Epithelial cell of esophagus (primary cell): Measurements from ENCODE around the gene MYCN.
A peak's percentile ranks its signal among the peaks of the same experiment; 100 is the strongest.

Experiments used
- DNase-seq: peaks from one replicate; pipeline ENCODE4 v3.0.0; 2010; ENCODE audit warnings: low read depth
- H3K4me3 ChIP-seq: 2 replicates; pipeline ENCODE4 v1.5.1; 2011; ENCODE audit warnings: mild to moderate bottlenecking, low read length, control low read depth
- TF ChIP-seq, protein P1 (sequence below): IDR thresholded peaks from 2 replicates; pipeline ENCODE4 v1.5.1; 2011; ENCODE audit warnings: low read depth, mild to moderate bottlenecking, low read length, control low read depth, inconsistent platforms; ENCODE audit not compliant: insufficient read depth; ENCODE audit errors: missing control alignments

The MYCN gene

DNA sequence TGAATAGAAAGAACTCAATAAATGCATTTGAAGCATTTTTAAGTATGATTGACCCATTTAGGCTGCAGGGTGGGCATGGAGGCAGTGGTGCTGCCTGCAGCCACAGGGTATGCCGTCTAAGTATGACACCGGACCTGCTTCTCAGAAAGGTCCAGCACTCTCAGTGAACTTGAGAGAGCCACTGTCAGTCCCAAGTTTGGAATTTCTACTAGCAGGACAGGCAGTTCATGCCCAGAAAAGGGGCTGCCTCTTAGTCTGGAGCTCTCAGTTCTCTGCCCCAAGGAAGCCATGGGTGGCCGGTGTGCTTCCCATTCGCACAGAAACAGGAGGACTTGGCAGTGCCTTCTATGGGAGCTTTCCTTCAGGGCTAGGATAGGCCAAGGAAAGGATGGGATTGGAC, 24.0 kb upstream of the MYCN start:
- DNase-seq: no peak
- no peak overlapping the region for H3K4me3 ChIP-seq
- TF ChIP-seq, protein P1, sequence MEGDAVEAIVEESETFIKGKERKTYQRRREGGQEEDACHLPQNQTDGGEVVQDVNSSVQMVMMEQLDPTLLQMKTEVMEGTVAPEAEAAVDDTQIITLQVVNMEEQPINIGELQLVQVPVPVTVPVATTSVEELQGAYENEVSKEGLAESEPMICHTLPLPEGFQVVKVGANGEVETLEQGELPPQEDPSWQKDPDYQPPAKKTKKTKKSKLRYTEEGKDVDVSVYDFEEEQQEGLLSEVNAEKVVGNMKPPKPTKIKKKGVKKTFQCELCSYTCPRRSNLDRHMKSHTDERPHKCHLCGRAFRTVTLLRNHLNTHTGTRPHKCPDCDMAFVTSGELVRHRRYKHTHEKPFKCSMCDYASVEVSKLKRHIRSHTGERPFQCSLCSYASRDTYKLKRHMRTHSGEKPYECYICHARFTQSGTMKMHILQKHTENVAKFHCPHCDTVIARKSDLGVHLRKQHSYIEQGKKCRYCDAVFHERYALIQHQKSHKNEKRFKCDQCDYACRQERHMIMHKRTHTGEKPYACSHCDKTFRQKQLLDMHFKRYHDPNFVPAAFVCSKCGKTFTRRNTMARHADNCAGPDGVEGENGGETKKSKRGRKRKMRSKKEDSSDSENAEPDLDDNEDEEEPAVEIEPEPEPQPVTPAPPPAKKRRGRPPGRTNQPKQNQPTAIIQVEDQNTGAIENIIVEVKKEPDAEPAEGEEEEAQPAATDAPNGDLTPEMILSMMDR: no peak

DNA sequence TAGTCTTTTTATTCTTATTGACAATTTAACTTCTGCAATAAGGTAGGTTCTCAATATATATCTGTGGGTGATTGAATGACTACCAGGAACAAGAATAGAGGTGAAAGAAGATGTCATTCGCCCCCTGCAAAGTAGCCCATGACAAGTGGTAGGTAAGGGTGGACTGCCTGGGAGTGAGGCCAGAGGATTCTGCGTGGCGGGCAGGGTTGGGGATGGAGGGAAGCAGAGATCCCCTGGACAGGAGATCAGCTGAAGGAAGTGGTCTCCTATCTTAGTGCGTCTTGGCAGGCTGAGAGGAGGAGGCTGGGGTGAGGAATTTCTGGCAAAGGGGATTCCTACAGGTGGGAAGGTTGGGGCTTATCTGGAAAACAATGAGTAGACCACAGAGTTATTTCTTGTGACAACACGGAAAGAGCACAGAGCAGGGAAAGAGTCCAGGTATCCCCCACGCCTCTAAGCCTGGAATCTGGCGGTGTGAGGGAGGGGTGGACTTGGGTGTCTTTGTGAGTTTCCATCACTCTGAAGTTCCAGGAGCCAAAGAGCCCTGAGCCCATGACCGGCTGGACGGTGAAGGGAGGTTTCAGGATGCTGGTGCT, 21.5 kb upstream of the MYCN start:
- TF ChIP-seq, protein P1: no peak
- no peak for DNase-seq

DNA sequence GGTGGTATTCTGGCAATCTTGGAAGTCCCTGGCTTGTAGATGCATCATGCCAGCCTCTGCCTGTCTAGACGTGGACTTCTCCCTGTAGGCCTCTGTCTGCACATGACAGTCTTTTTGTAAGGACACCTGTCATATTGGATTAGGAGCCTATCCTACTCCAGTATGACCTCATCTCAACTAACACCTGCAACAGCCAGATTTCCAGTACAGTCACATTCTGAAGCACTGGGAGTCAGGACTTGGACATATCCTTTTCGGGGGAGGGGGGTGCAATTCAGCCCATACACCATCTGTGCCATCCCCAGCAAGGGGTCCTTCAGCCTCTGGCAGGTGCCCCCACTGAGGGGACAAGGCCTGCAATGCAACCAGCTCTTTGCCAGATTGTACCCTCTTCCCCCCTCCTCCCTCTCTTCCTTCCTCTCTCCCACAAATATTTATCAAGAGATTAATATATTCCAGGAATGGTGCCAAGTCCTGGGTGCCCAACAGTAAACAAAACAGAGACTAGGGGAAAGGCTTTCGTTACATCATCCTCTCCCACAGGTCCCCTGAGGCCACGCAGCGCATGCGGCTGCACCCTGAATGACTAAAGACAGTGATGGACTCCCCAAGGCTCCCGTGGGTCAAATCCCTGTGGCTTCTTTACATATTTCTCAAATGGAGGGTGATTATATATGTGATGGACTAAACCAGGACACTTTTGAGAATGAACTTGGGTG, 20.5 kb upstream of the MYCN start:
- DNase-seq: peak; percentile 50
- H3K4me3 ChIP-seq: no peak overlapping the region
- TF ChIP-seq, protein P1: no peak

More for the DNA sequence above, 21.5 kb upstream of the MYCN start:
- no peak overlapping the region for H3K4me3 ChIP-seq

DNA sequence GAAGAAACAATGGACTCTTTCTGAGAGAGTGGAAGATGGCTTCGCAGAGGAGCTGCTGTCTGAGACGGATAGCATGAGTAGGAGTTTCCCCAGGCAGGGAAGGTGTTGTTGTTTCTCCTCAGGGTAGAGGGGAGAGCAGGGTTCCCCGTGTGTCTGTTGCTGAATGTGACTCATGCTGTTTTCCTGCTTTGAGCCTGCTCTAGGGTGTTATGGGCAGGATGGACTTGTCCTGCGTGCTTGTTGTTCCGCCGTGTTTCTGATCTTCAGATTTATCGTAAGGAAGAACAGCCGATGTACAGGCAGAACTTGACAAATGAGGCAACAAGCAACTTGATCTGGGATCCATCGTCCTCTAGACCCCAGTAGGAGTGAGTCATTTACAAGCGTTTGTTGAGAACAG, 19.7 kb upstream of the MYCN start:
- H3K4me3 ChIP-seq: no peak overlapping the region
- peak; percentile 4 for DNase-seq
- TF ChIP-seq, protein P1: no peak

DNA sequence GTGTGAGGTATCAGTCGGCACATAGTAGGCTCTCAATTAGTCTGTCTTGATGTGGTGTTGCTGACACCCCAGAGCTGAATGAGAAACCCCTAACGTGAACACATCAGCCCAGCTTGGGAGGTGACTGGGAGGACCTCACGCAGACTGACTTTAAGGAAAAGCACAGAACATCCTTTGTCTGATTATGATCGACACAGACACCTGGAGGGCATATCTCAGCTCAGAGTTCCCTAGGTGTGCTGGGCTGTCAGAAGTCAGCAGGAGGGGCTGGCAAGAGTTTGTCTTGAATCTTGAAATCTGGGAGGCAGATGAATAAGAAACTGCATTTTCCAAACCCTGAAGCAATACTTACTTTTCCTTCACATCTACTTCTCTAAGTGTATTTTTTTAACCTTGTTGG, 16.8 kb upstream of the MYCN start:
- TF ChIP-seq, protein P1: no peak
- no peak for DNase-seq
- H3K4me3 ChIP-seq: no peak overlapping the region

DNA sequence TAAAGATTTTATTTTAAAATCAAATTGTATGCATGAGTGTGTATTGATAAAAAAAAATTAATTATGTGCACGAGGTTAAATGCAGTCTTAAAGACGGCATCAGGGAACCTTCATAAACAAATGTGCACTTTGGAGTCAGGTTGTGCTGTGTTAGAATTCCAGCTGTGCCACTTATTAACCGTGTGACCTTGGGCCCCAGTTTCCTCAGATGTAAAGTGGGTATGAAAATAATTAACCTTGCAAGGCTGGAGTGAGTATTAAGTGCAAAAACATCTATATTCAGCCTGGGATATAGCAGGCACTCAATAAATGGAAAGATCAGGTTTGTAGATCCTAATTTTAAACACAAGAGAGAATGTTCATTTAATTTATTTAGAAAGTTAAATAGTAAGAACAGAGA, 14.5 kb upstream of the MYCN start:
- H3K4me3 ChIP-seq: no peak overlapping the region
- TF ChIP-seq, protein P1: no peak
- DNase-seq: no peak

DNA sequence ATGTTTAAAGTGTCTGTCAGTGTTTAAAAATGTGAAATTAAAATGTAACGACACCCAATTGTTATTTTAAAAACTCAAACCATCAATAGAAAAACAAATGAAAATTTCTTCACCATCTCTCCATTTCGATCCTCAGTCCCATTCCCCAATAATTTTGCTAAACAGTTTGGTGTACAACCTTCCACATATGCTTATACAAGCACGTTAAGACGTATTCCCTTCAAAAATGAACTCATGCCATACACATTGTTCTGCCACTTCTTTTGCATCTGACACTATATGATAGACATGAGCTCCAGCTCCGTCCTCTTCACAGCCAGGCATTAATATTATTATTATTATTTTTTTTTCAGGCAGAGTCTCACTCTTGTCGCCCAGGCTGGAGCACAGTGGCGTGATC, 14.1 kb upstream of the MYCN start:
- H3K4me3 ChIP-seq: no peak overlapping the region
- TF ChIP-seq, protein P1: no peak
- DNase-seq: no peak
